ENCODE results near the gene SYCP2L.

DNA sequence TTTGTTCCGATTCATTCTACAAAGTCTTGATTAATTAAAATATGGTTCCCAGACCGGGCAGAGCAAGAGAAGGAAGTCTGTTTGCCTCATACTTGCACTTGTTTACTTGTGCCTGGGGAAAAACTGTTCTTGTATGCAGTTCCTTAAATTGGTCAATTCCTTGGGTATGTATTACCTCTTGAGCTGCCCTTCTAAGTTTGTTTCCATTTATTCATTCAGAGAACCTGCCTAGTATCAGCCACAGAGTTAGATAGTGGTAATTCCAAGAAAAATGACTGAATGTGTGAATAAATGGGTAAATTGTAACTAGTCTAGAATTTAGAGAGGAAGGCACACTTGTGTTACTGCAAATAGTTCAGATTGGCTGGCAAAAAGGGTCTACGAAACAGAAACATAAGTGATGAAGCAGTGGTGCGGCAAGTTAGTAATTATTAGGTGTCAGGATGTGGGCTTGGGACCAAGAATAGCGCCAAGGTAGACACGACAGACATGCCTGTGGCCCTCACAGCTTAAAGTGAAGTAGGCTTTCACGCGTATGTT lies 48.0 kb upstream of the SYCP2L start:
- TF ChIP-seq EP300 (conservative IDR thresholded peaks at IDR 0.05; ENCODE audit: poor library complexity, severe bottlenecking) (no peak), TAF1 (IDR thresholded peaks at IDR 0.05; ENCODE audit: low read depth) (no peak), EZH2 (IDR thresholded peaks at IDR 0.05; ENCODE audit: borderline replicate concordance, insufficient read depth, low read length, poor library complexity, severe bottlenecking) (no peak)
- TF ChIP-seq, protein P1, sequence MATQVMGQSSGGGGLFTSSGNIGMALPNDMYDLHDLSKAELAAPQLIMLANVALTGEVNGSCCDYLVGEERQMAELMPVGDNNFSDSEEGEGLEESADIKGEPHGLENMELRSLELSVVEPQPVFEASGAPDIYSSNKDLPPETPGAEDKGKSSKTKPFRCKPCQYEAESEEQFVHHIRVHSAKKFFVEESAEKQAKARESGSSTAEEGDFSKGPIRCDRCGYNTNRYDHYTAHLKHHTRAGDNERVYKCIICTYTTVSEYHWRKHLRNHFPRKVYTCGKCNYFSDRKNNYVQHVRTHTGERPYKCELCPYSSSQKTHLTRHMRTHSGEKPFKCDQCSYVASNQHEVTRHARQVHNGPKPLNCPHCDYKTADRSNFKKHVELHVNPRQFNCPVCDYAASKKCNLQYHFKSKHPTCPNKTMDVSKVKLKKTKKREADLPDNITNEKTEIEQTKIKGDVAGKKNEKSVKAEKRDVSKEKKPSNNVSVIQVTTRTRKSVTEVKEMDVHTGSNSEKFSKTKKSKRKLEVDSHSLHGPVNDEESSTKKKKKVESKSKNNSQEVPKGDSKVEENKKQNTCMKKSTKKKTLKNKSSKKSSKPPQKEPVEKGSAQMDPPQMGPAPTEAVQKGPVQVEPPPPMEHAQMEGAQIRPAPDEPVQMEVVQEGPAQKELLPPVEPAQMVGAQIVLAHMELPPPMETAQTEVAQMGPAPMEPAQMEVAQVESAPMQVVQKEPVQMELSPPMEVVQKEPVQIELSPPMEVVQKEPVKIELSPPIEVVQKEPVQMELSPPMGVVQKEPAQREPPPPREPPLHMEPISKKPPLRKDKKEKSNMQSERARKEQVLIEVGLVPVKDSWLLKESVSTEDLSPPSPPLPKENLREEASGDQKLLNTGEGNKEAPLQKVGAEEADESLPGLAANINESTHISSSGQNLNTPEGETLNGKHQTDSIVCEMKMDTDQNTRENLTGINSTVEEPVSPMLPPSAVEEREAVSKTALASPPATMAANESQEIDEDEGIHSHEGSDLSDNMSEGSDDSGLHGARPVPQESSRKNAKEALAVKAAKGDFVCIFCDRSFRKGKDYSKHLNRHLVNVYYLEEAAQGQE (IDR thresholded peaks at IDR 0.05; ENCODE audit: borderline replicate concordance) = no peak
- TF ChIP-seq, protein P2, sequence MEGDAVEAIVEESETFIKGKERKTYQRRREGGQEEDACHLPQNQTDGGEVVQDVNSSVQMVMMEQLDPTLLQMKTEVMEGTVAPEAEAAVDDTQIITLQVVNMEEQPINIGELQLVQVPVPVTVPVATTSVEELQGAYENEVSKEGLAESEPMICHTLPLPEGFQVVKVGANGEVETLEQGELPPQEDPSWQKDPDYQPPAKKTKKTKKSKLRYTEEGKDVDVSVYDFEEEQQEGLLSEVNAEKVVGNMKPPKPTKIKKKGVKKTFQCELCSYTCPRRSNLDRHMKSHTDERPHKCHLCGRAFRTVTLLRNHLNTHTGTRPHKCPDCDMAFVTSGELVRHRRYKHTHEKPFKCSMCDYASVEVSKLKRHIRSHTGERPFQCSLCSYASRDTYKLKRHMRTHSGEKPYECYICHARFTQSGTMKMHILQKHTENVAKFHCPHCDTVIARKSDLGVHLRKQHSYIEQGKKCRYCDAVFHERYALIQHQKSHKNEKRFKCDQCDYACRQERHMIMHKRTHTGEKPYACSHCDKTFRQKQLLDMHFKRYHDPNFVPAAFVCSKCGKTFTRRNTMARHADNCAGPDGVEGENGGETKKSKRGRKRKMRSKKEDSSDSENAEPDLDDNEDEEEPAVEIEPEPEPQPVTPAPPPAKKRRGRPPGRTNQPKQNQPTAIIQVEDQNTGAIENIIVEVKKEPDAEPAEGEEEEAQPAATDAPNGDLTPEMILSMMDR (IDR thresholded peaks at IDR 0.05; ENCODE audit: poor library complexity, severe bottlenecking) = no peak
